H1 (cell line): ENCODE data around the gene TOMM40. TPM values are rescaled to one million over a fixed set of nuclear protein-coding genes. Genes with fewer than 3 reads are reported as not detected.

ENCODE experiments used
- CTCF ChIA-PET: fragments of 300-600 bp; sonication (Branson Sonifier 250); formaldehyde crosslinking; loops from one replicate; lab custom pipeline; 2021; ENCODE audit not compliant: partially characterized antibody; lab: Charles Lee
- POLR2A ChIA-PET: fragments of 300-600 bp; sonication (Branson Sonifier 250); formaldehyde crosslinking; loops from one replicate; lab custom pipeline; 2021; ENCODE audit warnings: inconsistent platforms; ENCODE audit not compliant: partially characterized antibody; lab: Charles Lee
- DNase-seq, 2 experiments: peaks; one replicate each; pipeline versions ENCODE4 v3.0.0 to v3.0.0-alpha.2; 2010 to 2022; ENCODE audit warnings: low spot score in 2 of 2, low read depth in 1 of 2, mixed read lengths in 1 of 2
- FAIRE-seq: peaks from 2 replicates; lab custom pipeline; 2011; peaks lifted over from hg19 to GRCh38; lab: Jason Lieb, UNC
- H2AFZ ChIP-seq: 2 replicates; pipeline ENCODE4 v1.8.1; 2012; ENCODE audit warnings: low read length, inconsistent platforms
- H2AK5ac ChIP-seq: 2 replicates; pipeline ENCODE4 v1.6.1; 2013; ENCODE audit warnings: low read depth, low read length
- H2BK120ac ChIP-seq: replicated peaks from 2 replicates; pipeline ENCODE3; 2013; ENCODE audit warnings: low read depth, low read length, inconsistent platforms
- H2BK12ac ChIP-seq: 2 replicates; pipeline ENCODE4 v1.6.1; 2013; ENCODE audit warnings: low read depth, low read length
- H2BK15ac ChIP-seq: 2 replicates; pipeline ENCODE4 v1.6.1; 2013; ENCODE audit warnings: low read length
- H2BK20ac ChIP-seq: 2 replicates; pipeline ENCODE4 v1.6.1; 2013; ENCODE audit warnings: low read length
- H2BK5ac ChIP-seq: 2 replicates; pipeline ENCODE4 v1.6.1; 2013; ENCODE audit warnings: low read depth, low read length
- H3K14ac ChIP-seq: 2 replicates; pipeline ENCODE4 v1.6.1; 2013; ENCODE audit warnings: inconsistent platforms; ENCODE audit not compliant: insufficient read length
- H3K18ac ChIP-seq: 2 replicates; pipeline ENCODE4 v1.6.1; 2013; ENCODE audit warnings: low read length; ENCODE audit errors: extremely low read depth
- H3K23ac ChIP-seq: 2 replicates; pipeline ENCODE4 v1.6.1; 2013; ENCODE audit warnings: inconsistent platforms; ENCODE audit not compliant: insufficient read length
- H3K23me2 ChIP-seq: 2 replicates; pipeline ENCODE4 v1.6.1; 2013; ENCODE audit warnings: low read depth, low read length
- H3K27ac ChIP-seq: 2 replicates; pipeline ENCODE4 v1.6.1; 2011; ENCODE audit warnings: low read depth, low read length, inconsistent platforms
- H3K27me3 ChIP-seq, 4 experiments: replicated peaks in 1 of 4; 1 replicate in 1 of 4; 2 replicates in 3 of 4; pipeline versions ENCODE4 v1.6.1 to v1.8.1; 2011 to 2013; ENCODE audit warnings: low read length in 3 of 4, mild to moderate bottlenecking in 3 of 4, inconsistent platforms in 2 of 4, mixed read lengths in 2 of 4, moderate library complexity in 1 of 4; ENCODE audit not compliant: control insufficient read depth in 3 of 4, insufficient read depth in 3 of 4; ENCODE audit errors: extremely low read depth in 1 of 4
- H3K36me3 ChIP-seq, 4 experiments: 2 replicates each; pipeline versions ENCODE4 v1.6.1 to v1.8.1; 2011 to 2013; ENCODE audit warnings: mild to moderate bottlenecking in 4 of 4, low read length in 3 of 4, moderate library complexity in 2 of 4, control low read depth in 1 of 4, inconsistent platforms in 1 of 4; ENCODE audit not compliant: insufficient read depth in 4 of 4, control insufficient read depth in 2 of 4
- H3K4ac ChIP-seq: replicated peaks from 2 replicates; pipeline ENCODE3; 2013; ENCODE audit warnings: low read length, low read depth, mixed read lengths, inconsistent platforms; ENCODE audit not compliant: insufficient read length
- H3K4me1 ChIP-seq, 4 experiments: replicated peaks in 1 of 4; 1 replicate in 1 of 4; 2 replicates in 3 of 4; pipeline versions ENCODE4 v1.6.1 to v1.8.1; 2011 to 2013; ENCODE audit warnings: low read length in 3 of 4, inconsistent platforms in 2 of 4, mixed read lengths in 1 of 4; ENCODE audit not compliant: insufficient read depth in 4 of 4, control insufficient read depth in 3 of 4
- H3K4me2 ChIP-seq, 2 experiments: 2 replicates each; pipeline versions ENCODE4 v1.6.1 to v1.8.1; 2011 to 2013; ENCODE audit warnings: low read depth in 2 of 2, low read length in 2 of 2, control low read depth in 1 of 2, inconsistent platforms in 1 of 2, mild to moderate bottlenecking in 1 of 2; ENCODE audit not compliant: insufficient read depth in 1 of 2
- H3K4me3 ChIP-seq, 4 experiments: fragments of 200-600, 300-600 bp in 1 of 4; sonication (generic), shearing (Covaris generic), sonication (Bioruptor Twin) in 1 of 4; 2 replicates each; pipeline versions ENCODE4 v1.5.1 to v1.8.1; 2011 to 2016; ENCODE audit warnings: low read length in 4 of 4, low read depth in 3 of 4, control low read depth in 2 of 4, inconsistent platforms in 2 of 4, mild to moderate bottlenecking in 2 of 4, mixed read lengths in 1 of 4, moderate library complexity in 1 of 4; ENCODE audit not compliant: insufficient read depth in 2 of 4; ENCODE audit errors: extremely low read depth in 1 of 4
- H3K56ac ChIP-seq: replicated peaks from 2 replicates; pipeline ENCODE3; 2013; ENCODE audit warnings: low read depth, mild to moderate bottlenecking, mixed read lengths, low read length, inconsistent platforms; ENCODE audit not compliant: insufficient read length
- H3K79me1 ChIP-seq: 2 replicates; pipeline ENCODE4 v1.6.1; 2013; ENCODE audit warnings: low read depth, low read length, control low read depth
- H3K79me2 ChIP-seq, 2 experiments: 2 replicates each; pipeline versions ENCODE4 v1.6.1 to v1.8.1; 2012 to 2013; ENCODE audit warnings: low read length in 2 of 2, mild to moderate bottlenecking in 2 of 2, inconsistent platforms in 1 of 2; ENCODE audit not compliant: insufficient read depth in 2 of 2, control insufficient read depth in 1 of 2
- H3K9ac ChIP-seq, 4 experiments: replicated peaks in 1 of 4; 1 replicate in 1 of 4; 2 replicates in 3 of 4; pipeline versions ENCODE4 v1.6.1 to v1.8.1; 2011 to 2013; ENCODE audit warnings: low read depth in 3 of 4, low read length in 3 of 4, control low read depth in 2 of 4, mild to moderate bottlenecking in 2 of 4, moderate library complexity in 2 of 4, inconsistent platforms in 1 of 4; ENCODE audit errors: extremely low read depth in 1 of 4
- H3K9me3 ChIP-seq, 2 experiments: 2 replicates each; pipeline versions ENCODE4 v1.6.1 to v1.8.1; 2012 to 2013; ENCODE audit warnings: mild to moderate bottlenecking in 2 of 2, moderate library complexity in 2 of 2, control low read depth in 1 of 2, inconsistent platforms in 1 of 2, low read depth in 1 of 2, low read length in 1 of 2, mixed read lengths in 1 of 2; ENCODE audit not compliant: insufficient read depth in 2 of 2
- H4K20me1 ChIP-seq, 2 experiments: replicated peaks in 1 of 2; 2 replicates each; pipeline versions ENCODE3 to v1.8.1; 2011 to 2013; ENCODE audit warnings: inconsistent platforms in 2 of 2, low read length in 2 of 2, mild to moderate bottlenecking in 1 of 2; ENCODE audit not compliant: insufficient read depth in 2 of 2, control insufficient read depth in 1 of 2
- H4K5ac ChIP-seq: 2 replicates; pipeline ENCODE4 v1.6.1; 2013; ENCODE audit warnings: low read length, low read depth, mixed read lengths, inconsistent platforms; ENCODE audit not compliant: insufficient read length
- H4K8ac ChIP-seq: 2 replicates; pipeline ENCODE4 v1.8.0; 2013; ENCODE audit warnings: mild to moderate bottlenecking, moderate library complexity, low read length, inconsistent platforms; ENCODE audit not compliant: insufficient read depth; ENCODE audit errors: extremely low read depth
- H4K91ac ChIP-seq: replicated peaks from 2 replicates; pipeline ENCODE3; 2013; ENCODE audit warnings: low read length, mixed read lengths, inconsistent platforms; ENCODE audit not compliant: insufficient read length
- BACH1 ChIP-seq: IDR thresholded peaks from 2 replicates; pipeline ENCODE4 v1.6.1; 2012; ENCODE audit warnings: low read length, improper control_type of control experiment
- CTCF ChIP-seq, 3 experiments: IDR thresholded peaks; 1 replicate in 2 of 3; 2 replicates in 1 of 3; pipeline versions ENCODE4 v1.5.1 to v1.6.1; 2011; ENCODE audit warnings: low read length in 3 of 3, mild to moderate bottlenecking in 3 of 3, inconsistent platforms in 2 of 3, low read depth in 1 of 3, moderate library complexity in 1 of 3; ENCODE audit not compliant: insufficient read depth in 1 of 3; ENCODE audit errors: control extremely low read depth in 1 of 3
- EP300 ChIP-seq, 2 experiments: IDR thresholded peaks; 1 replicate in 1 of 2; 2 replicates in 1 of 2; pipeline ENCODE4 v1.6.1; 2011 to 2012; ENCODE audit warnings: low read depth in 2 of 2, low read length in 2 of 2, mild to moderate bottlenecking in 2 of 2, borderline replicate concordance in 1 of 2, inconsistent platforms in 1 of 2, moderate library complexity in 1 of 2
- GABPA ChIP-seq: IDR thresholded peaks from 2 replicates; pipeline ENCODE4 v1.6.1; 2011; ENCODE audit warnings: mild to moderate bottlenecking, low read length, moderate library complexity, borderline replicate concordance; ENCODE audit not compliant: insufficient read depth
- RBBP5 ChIP-seq: IDR thresholded peaks from 2 replicates; pipeline ENCODE4 v1.7.1; 2012; ENCODE audit warnings: low read depth, mild to moderate bottlenecking, inconsistent platforms, low read length, moderate library complexity, borderline replicate concordance
- SIN3A ChIP-seq, 2 experiments: IDR thresholded peaks in 1 of 2; conservative IDR thresholded peaks in 1 of 2; 2 replicates each; pipeline ENCODE4 v1.6.1; 2011 to 2012; ENCODE audit warnings: low read length in 2 of 2, improper control_type of control experiment in 1 of 2, low read depth in 1 of 2, mild to moderate bottlenecking in 1 of 2
- SP4 ChIP-seq: IDR thresholded peaks from 2 replicates; pipeline ENCODE4 v1.6.1; 2012; ENCODE audit warnings: low read length, inconsistent platforms
- TAF7 ChIP-seq: optimal IDR thresholded peaks from 2 replicates; pipeline ENCODE3; 2011; ENCODE audit warnings: low read depth, mild to moderate bottlenecking, inconsistent platforms, low read length, moderate library complexity, borderline replicate concordance
- ZNF274 ChIP-seq: IDR thresholded peaks from 2 replicates; pipeline ENCODE4 v1.7.0; 2012; ENCODE audit warnings: low read length, borderline replicate concordance; ENCODE audit errors: extremely low read depth
- WGBS, 2 experiments: shearing (Covaris generic) in 1 of 2; methylation state at CpG; one replicate each; pipeline versions ENCODE4 v1.1.6 to v1.1.7; 2013 to 2015; ENCODE audit warnings: low lambda C conversion rate in 2 of 2, mixed read lengths in 2 of 2, inconsistent platforms in 1 of 2, low coverage in 1 of 2, missing lambda C conversion rate in 1 of 2; ENCODE audit not compliant: insufficient replicate concordance in 2 of 2, insufficient coverage in 1 of 2, insufficient read length in 1 of 2; ENCODE audit errors: extremely low coverage in 1 of 2, missing lambda C conversion rate in 1 of 2; 5-methylcytosine and 5-hydroxymethylcytosine counted together
- polyA plus RNA-seq, 7 experiments: library from polyadenylated mRNA; depleted of rRNA in 3 of 7; stranded (reverse) in 5 of 7; unstranded in 2 of 7; fragments of >200 nt in 5 of 7; fragments of 200-250 nt in 2 of 7; gene quantifications; 1 replicate in 5 of 7; 2 replicates in 1 of 7; 4 replicates in 1 of 7; pipeline versions ENCODE4 v1.2.1 to v1.2.3, GENCODE V29; 2011 to 2013; ENCODE audit warnings: missing spikeins in 2 of 7, mixed read lengths in 2 of 7
- total RNA-seq: library from RNA; stranded (reverse); fragmentation: NEBNext Ultra II Directional; extraction: Animal tissue kit (Norgen Biotek cat#: 25700); gene quantifications from 2 replicates; pipeline ENCODE4 v1.2.1, GENCODE V29; 2021

TOMM40 gene
- total and polyA plus RNA-seq, 2 of the 8 experiments (the other 6 are each of a cell fraction or from before 2014, with no cell fraction given), result 154 to 179 TPM

GRCh38 chr19:44878120-44878865 is 12.8 kb upstream of the TOMM40 start:
- Histone ChIP-seq H2AFZ (no peak overlapping the region), H3K23ac (no peak overlapping the region), H3K4me3 (no peak overlapping the region), H2AK5ac (0 out of 2 replicates have a peak overlapping the region, but pooled peaks have one; percentile 13), H4K91ac (no peak overlapping the region), H2BK12ac (no peak overlapping the region), H3K27ac (no peak overlapping the region), H4K5ac (no peak overlapping the region), H2BK120ac (no peak overlapping the region), H3K18ac (no peak overlapping the region), H3K79me2 (no peaks in the 10 kb centered on the region; a peak in 1 of 4 replicates), H3K56ac (no peak overlapping the region), H2BK20ac (no peak overlapping the region), H4K20me1 (peaks cover 4 to 19% of the 10 kb centered on the region in 2 experiments), H3K36me3 (peaks cover 35 to 66% (median 46%) of the 10 kb centered on the region in 4 experiments), H3K79me1 (no peaks in the 10 kb centered on the region), H3K4me2 (no peak overlapping the region), H3K27me3 (no peaks in the 10 kb centered on the region), H2BK15ac (no peak overlapping the region), H2BK5ac (no peak overlapping the region), H3K23me2 (no peaks in the 10 kb centered on the region), H3K4ac (no peak overlapping the region), H4K8ac (no peak overlapping the region), H3K9ac (0 out of 7 replicates have a peak overlapping the region, but pooled peaks of 1 of the 4 experiments have one; percentile 21), H3K4me1 (peaks cover 0 to 21% (median 3%) of the 10 kb centered on the region in 4 experiments; a peak in 5 of 7 replicates), H3K14ac (no peak overlapping the region), H3K9me3 (no peaks in the 10 kb centered on the region)
- 86% methylated on average over 19 of the region's 26 CpGs; no CpG with 5 or more reads in 1 of the 2 experiments for whole genome bisulfite sequencing, 2 experiments
- POLR2A ChIA-PET, result interaction anchor here (0.8 to 13.6 kb wide), 7 partner anchors 10 to 68 kb away, joined by 3 to 109 read pairs (median 18); partner anchors contain the start of genes NECTIN2 and TOMM40
- CTCF ChIA-PET, result no interaction called here
- DNase-seq (no peak), FAIRE-seq (no peak)
- TF ChIP-seq ZNF274 (no peak), TAF7 (no peak), EP300 (IDR thresholded peaks at IDR 0.05; ENCODE audit: borderline replicate concordance in 1 of 2, low read depth in 2 of 2, low read length in 2 of 2) (no peak), CTCF (IDR thresholded peaks at IDR 0.05; ENCODE audit: control extremely low read depth in 1 of 3, insufficient read depth in 1 of 3, low read depth in 1 of 3, low read length in 3 of 3) (no peak), SIN3A (conservative IDR thresholded peaks at IDR 0.05 in 1 of 2, IDR thresholded peaks at IDR 0.05 in 1 of 2; ENCODE audit: low read depth in 1 of 2, low read length in 2 of 2) (no peak), GABPA (no peak), BACH1 (no peak), RBBP5 (no peak), SP4 (no peak)
